Omental fat pad (tissue), 4 donors: ENCODE data around the gene CDH23. TPM values are rescaled to one million over a fixed set of nuclear protein-coding genes. Genes with fewer than 3 reads are reported as not detected.
"Not testable (repeated sequence)": the region's sequence is repeated elsewhere in the genome, so short reads cannot be mapped to it uniquely, and the experiment has no call there.

ENCODE experiments used
- ATAC-seq: fragments of 150-250 bp; one replicate; pipeline ENCODE4 v1.9.1; 2016; ENCODE audit warnings: mild to moderate bottlenecking, moderate library complexity; ENCODE audit not compliant: low FRiP score
- DNase-seq: peaks from one replicate; pipeline ENCODE4 v3.0.0-alpha.2; 2019; ENCODE audit warnings: low spot score
- total RNA-seq, 4 donors: library from RNA; depleted of rRNA; stranded (reverse); fragments of >200 nt; gene quantifications; one replicate each; pipeline ENCODE4 v1.1.0, GENCODE V29; 2016
- TF ChIP-seq, protein P1 (sequence below), 3 donors: fragments of 450-650 bp; IDR thresholded peaks; one replicate each; pipeline ENCODE4 v1.5.1; 2016 to 2017; ENCODE audit warnings: antibody characterized with exemption in 3 of 3, mild to moderate bottlenecking in 3 of 3, moderate library complexity in 2 of 3

CDH23 gene
- total RNA-seq, 4 donors from 2014 or later: 25.3 to 41.9 (median 34.4) TPM

GRCh38 chr10:71599518-71599917 lies 202.8 kb downstream of the CDH23 start:
- ATAC-seq (no peak), DNase-seq (no peak)
- TF ChIP-seq, protein P1, sequence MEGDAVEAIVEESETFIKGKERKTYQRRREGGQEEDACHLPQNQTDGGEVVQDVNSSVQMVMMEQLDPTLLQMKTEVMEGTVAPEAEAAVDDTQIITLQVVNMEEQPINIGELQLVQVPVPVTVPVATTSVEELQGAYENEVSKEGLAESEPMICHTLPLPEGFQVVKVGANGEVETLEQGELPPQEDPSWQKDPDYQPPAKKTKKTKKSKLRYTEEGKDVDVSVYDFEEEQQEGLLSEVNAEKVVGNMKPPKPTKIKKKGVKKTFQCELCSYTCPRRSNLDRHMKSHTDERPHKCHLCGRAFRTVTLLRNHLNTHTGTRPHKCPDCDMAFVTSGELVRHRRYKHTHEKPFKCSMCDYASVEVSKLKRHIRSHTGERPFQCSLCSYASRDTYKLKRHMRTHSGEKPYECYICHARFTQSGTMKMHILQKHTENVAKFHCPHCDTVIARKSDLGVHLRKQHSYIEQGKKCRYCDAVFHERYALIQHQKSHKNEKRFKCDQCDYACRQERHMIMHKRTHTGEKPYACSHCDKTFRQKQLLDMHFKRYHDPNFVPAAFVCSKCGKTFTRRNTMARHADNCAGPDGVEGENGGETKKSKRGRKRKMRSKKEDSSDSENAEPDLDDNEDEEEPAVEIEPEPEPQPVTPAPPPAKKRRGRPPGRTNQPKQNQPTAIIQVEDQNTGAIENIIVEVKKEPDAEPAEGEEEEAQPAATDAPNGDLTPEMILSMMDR (IDR thresholded peaks at IDR 0.05): no peak

DNA sequence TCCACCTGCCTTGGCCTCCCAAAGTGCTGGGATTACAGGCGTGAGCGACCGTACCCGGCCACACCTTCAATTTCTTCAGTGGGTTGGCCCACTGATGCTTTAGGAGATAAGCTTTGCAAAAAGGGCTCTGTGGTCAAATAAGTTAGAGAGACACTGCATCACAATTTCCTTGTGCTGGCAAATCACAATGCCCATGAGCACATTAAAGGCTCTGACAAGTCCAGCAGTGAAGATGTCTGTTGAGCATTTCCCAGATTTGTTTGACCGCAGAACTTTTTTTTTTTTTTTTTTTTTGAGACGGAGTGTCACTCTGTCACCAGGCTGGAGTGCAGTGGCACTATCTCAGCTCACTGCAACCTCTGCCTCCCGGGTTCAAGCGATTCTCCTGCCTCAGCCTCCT lies 203.5 kb downstream of the CDH23 start:
- not testable (repeated sequence) for DNase-seq, ATAC-seq

- ATAC-seq (peak; percentile 69), DNase-seq (no peak)
- TF ChIP-seq, protein P1 (IDR thresholded peaks at IDR 0.05): no peak
These were observed 204.1 kb downstream of the CDH23 start for GRCh38 chr10:71600849-71601248.

- ATAC-seq: no peak
- no peak for DNase-seq
- TF ChIP-seq, protein P1 (IDR thresholded peaks at IDR 0.05): no peak
These were observed 204.6 kb downstream of the CDH23 start for GRCh38 chr10:71601273-71601672.

DNA sequence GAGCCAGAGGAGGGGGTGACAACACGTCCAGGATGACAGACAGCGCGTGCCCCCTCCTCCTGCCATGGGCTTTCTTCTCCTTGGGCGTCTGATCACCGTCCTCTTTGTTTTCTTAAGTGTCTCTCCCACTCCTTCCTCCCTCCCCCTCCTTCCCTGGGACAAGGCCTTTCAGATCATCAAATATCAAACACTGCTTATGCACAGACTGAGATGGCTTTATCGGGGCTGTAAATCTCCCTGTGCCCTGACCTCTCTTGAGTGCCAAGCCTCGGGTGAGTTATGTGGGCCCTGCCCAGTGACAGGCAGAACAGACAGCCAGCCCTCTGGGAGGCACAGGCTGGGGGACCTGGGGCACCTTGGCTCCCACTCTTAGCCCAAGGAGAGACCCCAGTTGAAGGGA lies 206.4 kb downstream of the CDH23 start:
- TF ChIP-seq, protein P1 (IDR thresholded peaks at IDR 0.05): no peak
- no peak for DNase-seq
- no peak for ATAC-seq

DNA sequence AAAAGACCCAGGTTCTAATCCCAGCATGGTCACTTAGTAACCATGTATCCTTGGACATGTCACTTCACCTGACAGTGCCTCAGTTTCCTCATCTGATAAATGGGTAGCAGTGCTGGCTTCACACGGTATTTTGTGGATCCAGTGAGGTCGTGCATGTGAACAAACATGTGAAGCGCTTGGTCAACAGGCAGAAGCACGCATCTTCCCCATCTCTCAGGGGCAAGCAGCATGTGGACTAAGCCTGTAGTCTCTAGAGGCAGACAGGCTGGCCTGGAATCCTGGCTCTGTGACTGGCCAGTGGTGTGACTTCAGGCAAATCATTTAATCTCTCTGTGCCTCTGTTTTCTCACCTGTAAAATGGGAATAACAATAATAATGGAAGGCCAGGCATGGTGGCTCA lies 207.0 kb downstream of the CDH23 start:
- TF ChIP-seq, protein P1 (IDR thresholded peaks at IDR 0.05): no peak
- ATAC-seq (no peak), DNase-seq (no peak)

DNA sequence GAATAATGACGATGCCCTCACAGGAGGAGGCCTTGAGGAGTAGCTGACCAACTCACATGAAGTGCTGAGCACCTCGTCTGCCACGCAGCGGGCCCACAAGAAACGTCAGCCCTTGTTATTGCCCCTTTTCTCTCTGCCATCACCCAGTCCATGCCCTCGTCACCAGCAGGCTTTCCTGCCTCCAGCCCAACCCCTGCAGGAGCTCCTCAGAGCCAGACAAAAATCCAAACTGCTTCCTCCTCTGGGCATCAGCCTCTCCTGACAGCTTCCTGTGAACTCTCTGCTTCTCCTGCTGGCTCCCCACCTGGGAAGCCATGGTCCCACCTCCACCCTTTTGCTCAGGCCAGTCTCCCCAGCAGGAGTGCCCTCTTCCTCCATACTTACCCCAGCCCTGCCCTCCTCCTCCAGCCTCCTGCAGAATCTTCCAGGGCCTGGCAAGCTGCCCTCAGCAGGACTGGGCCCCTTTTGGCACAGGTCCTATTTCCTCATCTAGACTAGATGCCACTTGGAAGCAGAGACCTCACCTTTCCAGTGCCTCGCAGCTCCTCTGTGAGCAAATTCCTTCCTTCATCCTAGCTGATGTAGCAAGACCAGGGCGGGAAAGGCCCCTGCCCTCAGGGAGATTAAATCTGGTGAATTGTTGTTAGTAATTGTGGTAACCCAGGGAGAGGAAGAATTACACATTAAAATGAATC lies 207.8 kb downstream of the CDH23 start:
- no peak for DNase-seq
- TF ChIP-seq, protein P1 (IDR thresholded peaks at IDR 0.05): no peak
- no peak for ATAC-seq
